ENCODE results near the gene MYH4. TPM values are rescaled to one million over a fixed set of nuclear protein-coding genes. Genes with fewer than 3 reads are reported as not detected.

MYH4 gene
- total RNA-seq, 1 donor from 2014 or later, result not detected

DNA sequence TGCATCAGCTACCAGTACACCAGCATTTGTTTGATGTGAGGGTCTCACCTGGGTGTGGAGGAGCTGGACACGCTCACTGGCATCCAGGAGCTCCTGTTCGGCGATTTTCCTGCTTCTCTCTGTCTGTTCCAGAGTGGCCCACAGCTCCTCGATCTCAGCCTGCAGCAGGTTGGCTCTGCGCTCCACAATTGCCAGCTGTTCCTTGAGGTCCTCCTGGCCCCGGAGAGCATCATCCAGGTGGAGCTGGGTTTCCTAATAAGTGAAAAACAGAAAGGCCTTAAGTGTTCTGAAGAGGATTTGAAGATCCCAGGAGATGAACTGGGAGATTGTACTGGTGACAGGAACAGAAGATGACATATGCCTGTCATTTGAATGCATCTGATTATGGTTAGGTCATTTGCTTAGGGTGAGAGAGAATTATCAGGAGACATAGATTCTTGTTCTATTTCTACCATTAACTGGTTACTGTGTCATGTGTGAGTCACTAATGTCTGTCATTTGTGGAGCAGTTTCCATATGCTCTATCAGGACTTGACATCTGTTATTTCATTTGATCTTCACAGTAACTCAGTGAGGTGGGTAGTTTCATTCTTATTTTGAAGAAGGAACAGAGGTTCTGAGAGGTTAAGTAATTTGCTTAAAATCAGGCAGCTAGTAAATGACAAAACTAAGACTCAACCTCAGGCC lies 75.0 kb downstream of the MYH4 start:
- peak; percentile 71 for DNase-seq
- peaks cover 32% of the 10 kb centered on the region for H3K4me1 Mint-ChIP-seq (ENCODE audit: low read depth, unreplicated experiment)
- peaks cover 8% of the 10 kb centered on the region for H3K27me3 Mint-ChIP-seq (ENCODE audit: unreplicated experiment)
- peak overlapping the region; percentile 79 for H3K4me3 Mint-ChIP-seq (ENCODE audit: unreplicated experiment)
- TF ChIP-seq, protein P1, sequence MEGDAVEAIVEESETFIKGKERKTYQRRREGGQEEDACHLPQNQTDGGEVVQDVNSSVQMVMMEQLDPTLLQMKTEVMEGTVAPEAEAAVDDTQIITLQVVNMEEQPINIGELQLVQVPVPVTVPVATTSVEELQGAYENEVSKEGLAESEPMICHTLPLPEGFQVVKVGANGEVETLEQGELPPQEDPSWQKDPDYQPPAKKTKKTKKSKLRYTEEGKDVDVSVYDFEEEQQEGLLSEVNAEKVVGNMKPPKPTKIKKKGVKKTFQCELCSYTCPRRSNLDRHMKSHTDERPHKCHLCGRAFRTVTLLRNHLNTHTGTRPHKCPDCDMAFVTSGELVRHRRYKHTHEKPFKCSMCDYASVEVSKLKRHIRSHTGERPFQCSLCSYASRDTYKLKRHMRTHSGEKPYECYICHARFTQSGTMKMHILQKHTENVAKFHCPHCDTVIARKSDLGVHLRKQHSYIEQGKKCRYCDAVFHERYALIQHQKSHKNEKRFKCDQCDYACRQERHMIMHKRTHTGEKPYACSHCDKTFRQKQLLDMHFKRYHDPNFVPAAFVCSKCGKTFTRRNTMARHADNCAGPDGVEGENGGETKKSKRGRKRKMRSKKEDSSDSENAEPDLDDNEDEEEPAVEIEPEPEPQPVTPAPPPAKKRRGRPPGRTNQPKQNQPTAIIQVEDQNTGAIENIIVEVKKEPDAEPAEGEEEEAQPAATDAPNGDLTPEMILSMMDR (IDR thresholded peaks at IDR 0.05; ENCODE audit: partially characterized antibody, unreplicated experiment), result no peak
- H3K9me3 Mint-ChIP-seq (ENCODE audit: unreplicated experiment), result peaks cover 14% of the 10 kb centered on the region
- H3K27ac Mint-ChIP-seq (ENCODE audit: unreplicated experiment), result peak overlapping the region; percentile 92
- H3K36me3 Mint-ChIP-seq (ENCODE audit: unreplicated experiment), result no peaks in the 10 kb centered on the region

Other genes with a start within 250 kb of the MYH4 start
- not detected for gene MYH13, start 96.6 kb downstream of the MYH4 start, total RNA-seq (ENCODE audit: unreplicated experiment)
- gene MYH8, start 47.6 kb downstream of the MYH4 start, total RNA-seq (ENCODE audit: unreplicated experiment), result 0.96 TPM
- gene MYH1, start 49.0 kb upstream of the MYH4 start, total RNA-seq (ENCODE audit: unreplicated experiment), result not detected
- gene MYH2, start 80.1 kb upstream of the MYH4 start, total RNA-seq (ENCODE audit: unreplicated experiment), result not detected
- gene MYH3, start 187.8 kb upstream of the MYH4 start, total RNA-seq (ENCODE audit: unreplicated experiment), result 2.1 TPM
- 20.6 TPM for gene SCO1, start 228.0 kb upstream of the MYH4 start, total RNA-seq (ENCODE audit: unreplicated experiment)
- 7.9 TPM for gene ADPRM, start 228.0 kb upstream of the MYH4 start, total RNA-seq (ENCODE audit: unreplicated experiment)

Measured in glutamatergic neuron (in vitro differentiated cells).